Breast epithelium (tissue), 4 donors: ENCODE results near the gene ETFB. TPM values are rescaled to one million over a fixed set of nuclear protein-coding genes. Genes with fewer than 3 reads are reported as not detected.

Source experiments
- DNase-seq, 2 donors: peaks; one replicate each; pipeline ENCODE4 v3.0.0-alpha.2; 2019; ENCODE audit warnings: low spot score in 2 of 2
- H3K27ac ChIP-seq, 2 donors: fragments of 200-600 bp; sonication (generic) in 1 of 2; one replicate each; pipeline ENCODE4 v1.5.1; 2016 to 2019; ENCODE audit warnings: mild to moderate bottlenecking in 1 of 2
- H3K27me3 ChIP-seq, 2 donors: fragments of 200-600 bp; sonication (generic) in 1 of 2; one replicate each; pipeline versions ENCODE4 v1.5.1 to v1.6.0; 2017 to 2019; ENCODE audit warnings: control low read depth in 1 of 2, mild to moderate bottlenecking in 1 of 2
- H3K36me3 ChIP-seq: fragments of 200-600 bp; one replicate; pipeline ENCODE4 v1.5.1; 2019
- H3K4me1 ChIP-seq, 2 donors: fragments of 200-600 bp; sonication (generic); one replicate each; pipeline ENCODE4 v1.5.1; 2016 to 2019; ENCODE audit warnings: control low read depth in 1 of 2
- H3K4me3 ChIP-seq, 3 donors: fragments of 200-600 bp; sonication (generic); 1 replicate in 2 of 3; 2 replicates in 1 of 3; pipeline ENCODE4 v1.5.1; 2016 to 2019; ENCODE audit warnings: mild to moderate bottlenecking in 3 of 3, moderate library complexity in 2 of 3
- H3K9me3 ChIP-seq, 2 donors: fragments of 200-600 bp; sonication (generic) in 1 of 2; one replicate each; pipeline ENCODE4 v1.5.1; 2016 to 2019; ENCODE audit warnings: control low read depth in 1 of 2
- CTCF ChIP-seq, 3 donors: fragments of 450-650 bp; IDR thresholded peaks; one replicate each; pipeline ENCODE4 v1.5.1; 2016 to 2017; ENCODE audit warnings: antibody characterized with exemption in 3 of 3, mild to moderate bottlenecking in 3 of 3, moderate library complexity in 3 of 3
- POLR2A ChIP-seq: fragments of 450-650 bp; IDR thresholded peaks from one replicate; pipeline ENCODE4 v1.6.1; 2016; ENCODE audit warnings: antibody characterized with exemption, mild to moderate bottlenecking, moderate library complexity
- POLR2AphosphoS5 ChIP-seq, 3 donors: sonication (generic); formaldehyde crosslinking; IDR thresholded peaks; one replicate each; pipeline ENCODE4 v1.6.1; 2017; ENCODE audit warnings: antibody characterized with exemption in 3 of 3
- intact Hi-C: fragments of 100-400 bp; cut with DNase I; formaldehyde crosslinking; loops from one replicate; pipeline ENCODE4 v1.15.1; 2023; ENCODE audit warnings: low total_unique reads
- total RNA-seq, 3 donors: library from RNA; depleted of rRNA; stranded (reverse); fragments of >200 nt; gene quantifications; one replicate each; pipeline ENCODE4 v1.1.0, GENCODE V29; 2016

Gene ETFB
- total RNA-seq, 3 donors from 2014 or later: 60.7 to 214 (median 88.5) TPM

- Histone ChIP-seq H3K4me1 (no peaks in the 10 kb centered on the region), H3K4me3 (peak overlapping the region; percentile 58 to 84 (median 82)), H3K9me3 (no peaks in the 10 kb centered on the region), H3K27ac (peak overlapping the region; percentile 94), H3K27me3 (no peaks in the 10 kb centered on the region), H3K36me3 (no peaks in the 10 kb centered on the region)
- intact Hi-C loops: no loop called here
- TF ChIP-seq POLR2AphosphoS5 (IDR thresholded peaks at IDR 0.05) (peak in 2 of 3 donors; percentile 30 to 45), CTCF (IDR thresholded peaks at IDR 0.05) (no peak), POLR2A (no peak)
- peak; percentile 97 to 99 for DNase-seq
These were observed 1.6 kb upstream of the ETFB start for GRCh38 chr19:51367565-51368365.

GRCh38 chr19:51367255-51367564, 1.0 kb upstream of the ETFB start:
- DNase-seq: no peak
- H3K4me3 ChIP-seq: peak overlapping the region; percentile 58 to 84 (median 82)
- H3K36me3 ChIP-seq: no peaks in the 10 kb centered on the region
- TF ChIP-seq CTCF (IDR thresholded peaks at IDR 0.05) (peak in 1 of 3 donors; percentile 14), POLR2A (peak; percentile 77), POLR2AphosphoS5 (IDR thresholded peaks at IDR 0.05) (peak in 2 of 3 donors; percentile 17 to 91)
- H3K27me3 ChIP-seq: no peaks in the 10 kb centered on the region
- intact Hi-C loops: no loop called here
- no peaks in the 10 kb centered on the region for H3K9me3 ChIP-seq
- peak overlapping the region; percentile 94 for H3K27ac ChIP-seq
- H3K4me1 ChIP-seq: no peaks in the 10 kb centered on the region

- DNase-seq: peak; percentile 98 to 99
- intact Hi-C loops: no loop called here
- TF ChIP-seq POLR2AphosphoS5 (IDR thresholded peaks at IDR 0.05) (peak in 2 of 3 donors; percentile 29 to 84), POLR2A (peak; percentile 58), CTCF (IDR thresholded peaks at IDR 0.05) (no peak)
- Histone ChIP-seq H3K27me3 (no peaks in the 10 kb centered on the region), H3K9me3 (no peaks in the 10 kb centered on the region), H3K4me1 (no peaks in the 10 kb centered on the region), H3K4me3 (peak overlapping the region; percentile 58 to 84 (median 82)), H3K36me3 (no peaks in the 10 kb centered on the region), H3K27ac (peak overlapping the region; percentile 94)
These were observed 434 bp upstream of the ETFB start for GRCh38 chr19:51366389-51367254.

GRCh38 chr19:51365211-51365964, 800 bp downstream of the ETFB start:
- Histone ChIP-seq H3K4me1 (no peaks in the 10 kb centered on the region), H3K27ac (peak overlapping the region; percentile 94), H3K4me3 (peak overlapping the region; percentile 58 to 84 (median 82)), H3K36me3 (no peaks in the 10 kb centered on the region), H3K27me3 (no peaks in the 10 kb centered on the region), H3K9me3 (no peaks in the 10 kb centered on the region)
- no peak for TF ChIP-seq POLR2AphosphoS5 (IDR thresholded peaks at IDR 0.05)
- no peak for TF ChIP-seq CTCF (IDR thresholded peaks at IDR 0.05)
- TF ChIP-seq POLR2A: no peak
- no peak for DNase-seq
- intact Hi-C loops: no loop called here
